Measurements from ENCODE around the gene FDPS. TPM values are rescaled to one million over a fixed set of nuclear protein-coding genes. Genes with fewer than 3 reads are reported as not detected.

FDPS gene
- total RNA-seq (2022) (329 and 410 TPM in 2 replicates), Bru-seq, nascent RNA (percentile 93 among the genes with signal in this experiment), BruChase-seq, experiment 1, labeled RNA remaining after a 6-hour chase (percentile 96 among the genes with signal in this experiment), BruChase-seq, experiment 2, labeled RNA remaining after a 2-hour chase (percentile 99 among the genes with signal in this experiment)
- long read RNA-seq, transcript FDPS-206 (10 exons, 1,178 nt): major isoform, 149 of 433 reads
- long read RNA-seq, transcript FDPS-202 (11 exons, 1,431 nt): minor isoform, 18 of 433 reads
- long read RNA-seq, transcript FDPS-203 (10 exons, 1,256 nt): minor isoform, 144 of 433 reads
- long read RNA-seq, transcript FDPS-221 (10 exons, 1,198 nt): minor isoform, 22 of 433 reads
- long read RNA-seq, partial matches to known transcripts: 27 of 433 reads
- long read RNA-seq, other reads (novel, unspliced or antisense): 58 of 433 reads

DNA sequence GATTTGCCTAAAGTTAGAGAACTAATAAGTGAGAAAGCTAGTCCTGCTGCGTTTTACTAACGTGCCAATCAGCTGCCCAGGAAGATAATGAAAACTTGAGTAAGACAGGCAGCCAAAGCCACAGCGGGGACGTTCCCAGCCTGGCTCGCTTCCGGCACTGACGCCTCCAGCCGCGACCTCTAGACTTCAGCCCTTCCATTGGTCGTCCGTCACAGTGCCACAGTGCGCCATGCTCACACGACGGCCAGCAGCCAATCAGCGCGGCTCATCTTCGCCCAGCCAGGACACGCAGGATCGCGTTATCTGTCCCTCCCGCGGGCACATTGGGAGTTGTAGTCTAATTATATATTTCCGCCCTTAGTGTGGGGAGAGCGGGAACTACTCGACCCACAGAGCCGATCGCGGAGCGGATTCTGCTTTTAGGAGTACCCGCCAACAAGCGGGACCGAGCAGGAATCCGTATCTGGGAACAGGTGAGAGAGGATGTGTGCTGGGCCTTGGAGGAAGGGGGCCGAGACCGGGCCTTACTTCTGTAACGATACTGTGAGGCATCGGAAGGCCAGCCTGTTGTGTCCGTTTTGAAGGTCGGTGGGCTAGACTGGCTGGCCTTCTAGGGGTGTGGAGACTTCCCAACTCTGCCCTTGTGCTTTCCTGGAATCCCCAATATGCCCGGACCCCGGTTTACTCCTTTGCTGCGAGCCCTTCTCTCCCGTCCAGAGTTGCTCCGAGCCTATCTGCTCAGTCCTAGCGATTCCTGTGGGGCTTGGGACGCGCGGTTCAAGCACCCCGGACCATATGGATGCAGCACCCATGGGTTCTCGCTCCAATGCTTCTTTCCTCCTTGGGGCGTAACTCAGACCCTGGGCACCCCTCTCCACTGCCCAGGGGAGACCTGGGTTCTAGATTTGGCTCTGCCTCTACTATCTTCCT, at the start of gene FDPS:
TSS of gene FDPS (plus strand) at position 374 of the 930 bp plus-strand sequence. CDS start 924 bp downstream, outside the sequence.
- CTCF ChIA-PET: interaction anchor here (0.7 to 1.9 kb wide), 4 partner anchors 15 to 58 kb away, joined by 3 to 18 read pairs (median 10); partner anchors contain the start of gene CLK2
- TSS peak; percentile 94 for BruUV-seq (replicated peaks)
- H3K9me3 Mint-ChIP-seq (ENCODE audit: low read depth, unreplicated experiment): no peaks in the 10 kb centered on the region
- peaks cover 58% of the 10 kb centered on the region for H3K36me3 Mint-ChIP-seq (ENCODE audit: insufficient read depth, unreplicated experiment)
- H3K27me3 Mint-ChIP-seq (ENCODE audit: unreplicated experiment): no peaks in the 10 kb centered on the region
- peak within 1 kb of the TSS; percentile 97 for H3K27ac Mint-ChIP-seq (ENCODE audit: unreplicated experiment)
- intact Hi-C loops (cut with micrococcal nuclease; ENCODE audit: unreplicated experiment): loop anchor here (1.0 kb wide), 1 partner anchor 15 kb away; no protein-coding TSS in a partner anchor
- DNase-seq: peak; percentile 98
- H3K4me1 Mint-ChIP-seq (ENCODE audit: low read depth, unreplicated experiment): peaks cover 60% of the 10 kb centered on the region
- TF ChIP-seq, protein P1, sequence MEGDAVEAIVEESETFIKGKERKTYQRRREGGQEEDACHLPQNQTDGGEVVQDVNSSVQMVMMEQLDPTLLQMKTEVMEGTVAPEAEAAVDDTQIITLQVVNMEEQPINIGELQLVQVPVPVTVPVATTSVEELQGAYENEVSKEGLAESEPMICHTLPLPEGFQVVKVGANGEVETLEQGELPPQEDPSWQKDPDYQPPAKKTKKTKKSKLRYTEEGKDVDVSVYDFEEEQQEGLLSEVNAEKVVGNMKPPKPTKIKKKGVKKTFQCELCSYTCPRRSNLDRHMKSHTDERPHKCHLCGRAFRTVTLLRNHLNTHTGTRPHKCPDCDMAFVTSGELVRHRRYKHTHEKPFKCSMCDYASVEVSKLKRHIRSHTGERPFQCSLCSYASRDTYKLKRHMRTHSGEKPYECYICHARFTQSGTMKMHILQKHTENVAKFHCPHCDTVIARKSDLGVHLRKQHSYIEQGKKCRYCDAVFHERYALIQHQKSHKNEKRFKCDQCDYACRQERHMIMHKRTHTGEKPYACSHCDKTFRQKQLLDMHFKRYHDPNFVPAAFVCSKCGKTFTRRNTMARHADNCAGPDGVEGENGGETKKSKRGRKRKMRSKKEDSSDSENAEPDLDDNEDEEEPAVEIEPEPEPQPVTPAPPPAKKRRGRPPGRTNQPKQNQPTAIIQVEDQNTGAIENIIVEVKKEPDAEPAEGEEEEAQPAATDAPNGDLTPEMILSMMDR (IDR thresholded peaks at IDR 0.05; ENCODE audit: unreplicated experiment): no peak
- H3K4me3 Mint-ChIP-seq (ENCODE audit: low read depth, unreplicated experiment): peak within 1 kb of the TSS; percentile 90

DNA sequence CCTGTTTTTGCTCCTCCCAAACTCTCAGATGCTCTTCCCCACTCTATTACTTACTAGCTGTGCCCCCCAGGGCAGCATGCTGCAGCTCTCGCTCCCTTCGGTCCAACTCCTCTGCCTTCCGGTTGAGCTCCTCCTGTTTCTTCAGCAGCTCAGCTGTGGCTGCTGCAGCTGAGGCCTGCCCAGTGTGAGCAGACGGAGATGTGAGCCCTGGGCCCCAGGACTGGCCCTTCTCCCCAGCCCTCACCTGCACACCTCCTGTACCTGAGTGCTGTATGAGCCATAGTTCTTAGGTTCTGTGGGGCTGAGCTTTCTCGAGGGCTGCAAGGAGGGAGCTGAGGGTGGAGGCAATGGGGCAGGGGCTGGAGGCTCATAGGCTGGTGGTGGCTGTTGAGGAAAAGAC, 48.4 kb upstream of the FDPS start:
- no TSS peak for BruUV-seq (replicated peaks)
- Mint-ChIP-seq H3K4me3 (ENCODE audit: low read depth, unreplicated experiment) (peak overlapping the region; percentile 96), H3K27me3 (ENCODE audit: unreplicated experiment) (no peaks in the 10 kb centered on the region), H3K4me1 (ENCODE audit: low read depth, unreplicated experiment) (peaks cover 28% of the 10 kb centered on the region), H3K36me3 (ENCODE audit: insufficient read depth, unreplicated experiment) (peaks cover 76% of the 10 kb centered on the region), H3K27ac (ENCODE audit: unreplicated experiment) (no peak overlapping the region), H3K9me3 (ENCODE audit: low read depth, unreplicated experiment) (no peaks in the 10 kb centered on the region)
- CTCF ChIA-PET: interaction anchor here (1.1 kb wide), 1 partner anchor 13 kb away, joined by 5 read pairs; the partner anchor contains the start of gene CLK2
- intact Hi-C loops (cut with micrococcal nuclease; ENCODE audit: unreplicated experiment): no loop called here
- TF ChIP-seq, protein P1 (IDR thresholded peaks at IDR 0.05; ENCODE audit: unreplicated experiment): no peak
- DNase-seq: no peak

DNA sequence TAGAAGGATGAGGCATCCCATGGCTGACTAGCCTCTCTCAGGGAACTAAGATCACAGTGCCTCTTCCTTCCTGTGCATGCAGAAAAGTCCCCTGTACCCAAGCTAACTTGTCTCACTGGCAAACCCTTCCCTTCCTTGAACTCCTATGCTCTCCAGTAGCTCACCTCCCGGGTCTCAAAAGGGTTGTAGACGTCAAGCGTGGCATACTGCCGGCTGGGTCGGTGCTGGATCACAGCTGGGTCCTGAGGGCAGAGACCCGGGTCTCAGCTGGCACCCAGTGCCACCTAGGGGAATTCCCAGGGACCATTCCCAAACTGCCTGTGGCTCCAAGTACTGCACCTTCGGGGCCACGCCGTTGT, 47.2 kb upstream of the FDPS start:
- peak overlapping the region; percentile 96 for H3K4me3 Mint-ChIP-seq (ENCODE audit: low read depth, unreplicated experiment)
- no peaks in the 10 kb centered on the region for H3K27me3 Mint-ChIP-seq (ENCODE audit: unreplicated experiment)
- DNase-seq: peak; percentile 37
- BruUV-seq (replicated peaks): no TSS peak
- peaks cover 28% of the 10 kb centered on the region for H3K4me1 Mint-ChIP-seq (ENCODE audit: low read depth, unreplicated experiment)
- intact Hi-C loops (cut with micrococcal nuclease; ENCODE audit: unreplicated experiment): no loop called here
- H3K9me3 Mint-ChIP-seq (ENCODE audit: low read depth, unreplicated experiment): no peaks in the 10 kb centered on the region
- CTCF ChIA-PET: interaction anchor here (0.9 to 2.1 kb wide), 6 partner anchors 10 to 170 kb away, joined by 3 to 24 read pairs (median 4); no protein-coding TSS in a partner anchor
- TF ChIP-seq, protein P1 (IDR thresholded peaks at IDR 0.05; ENCODE audit: unreplicated experiment): no peak
- peaks cover 74% of the 10 kb centered on the region for H3K36me3 Mint-ChIP-seq (ENCODE audit: insufficient read depth, unreplicated experiment)
- peak overlapping the region; percentile 97 for H3K27ac Mint-ChIP-seq (ENCODE audit: unreplicated experiment)
